ENCODE results near the gene OLFML2A.
"Not testable (repeated sequence)": the region's sequence is repeated elsewhere in the genome, so short reads cannot be mapped to it uniquely, and the experiment has no call there.

Gene OLFML2A

GRCh38 chr9:124820698-124821623, 44.0 kb downstream of the OLFML2A start:
- DNase-seq (ENCODE audit: low read depth, low spot score): no peak

DNA sequence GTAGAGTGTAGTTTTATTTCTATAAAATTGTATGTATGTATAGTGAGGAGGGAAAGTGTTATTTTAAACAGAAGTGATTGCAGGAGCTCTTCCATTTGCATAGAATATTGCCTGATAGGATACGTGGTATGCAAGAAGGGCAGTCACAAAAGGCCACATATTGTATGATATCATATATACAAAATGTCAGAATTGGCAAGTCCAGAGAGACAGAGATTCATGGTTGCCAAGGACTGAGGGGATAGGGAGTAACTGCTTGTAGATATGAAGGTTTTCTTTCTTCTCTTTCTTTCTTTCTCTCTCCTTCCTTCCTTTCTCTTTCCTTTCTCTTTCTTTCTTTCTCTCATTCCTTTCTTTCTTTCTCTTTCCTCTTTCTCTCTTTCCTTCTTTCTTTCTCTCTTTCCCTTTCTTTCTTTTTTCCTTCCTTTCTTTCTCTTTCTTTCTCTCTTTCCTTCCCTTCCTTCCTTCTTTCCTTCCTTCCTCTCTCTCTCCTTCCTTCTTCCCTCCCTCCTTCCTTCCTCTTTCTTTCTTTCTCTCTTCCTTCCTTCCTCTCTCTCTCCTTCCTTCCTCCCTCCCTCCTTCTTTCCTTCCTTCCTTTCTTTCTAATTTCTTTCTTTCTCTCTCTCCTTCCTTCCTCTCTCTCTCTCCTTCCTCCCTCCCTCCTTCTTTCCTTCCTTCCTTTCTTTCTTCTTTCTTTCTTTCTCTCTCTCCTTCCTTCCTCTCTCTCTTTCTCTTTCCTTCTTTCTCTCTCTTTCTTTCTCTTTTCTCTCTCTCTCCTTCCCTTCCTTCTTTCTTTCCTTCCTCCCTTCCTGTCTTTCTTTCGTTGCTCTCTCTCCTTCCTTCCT, 51.8 kb downstream of the OLFML2A start:
- DNase-seq (ENCODE audit: low read depth, low spot score): no peak

GRCh38 chr9:124829334-124829669, 52.4 kb downstream of the OLFML2A start:
- no peak for DNase-seq (ENCODE audit: low read depth, low spot score)

DNA sequence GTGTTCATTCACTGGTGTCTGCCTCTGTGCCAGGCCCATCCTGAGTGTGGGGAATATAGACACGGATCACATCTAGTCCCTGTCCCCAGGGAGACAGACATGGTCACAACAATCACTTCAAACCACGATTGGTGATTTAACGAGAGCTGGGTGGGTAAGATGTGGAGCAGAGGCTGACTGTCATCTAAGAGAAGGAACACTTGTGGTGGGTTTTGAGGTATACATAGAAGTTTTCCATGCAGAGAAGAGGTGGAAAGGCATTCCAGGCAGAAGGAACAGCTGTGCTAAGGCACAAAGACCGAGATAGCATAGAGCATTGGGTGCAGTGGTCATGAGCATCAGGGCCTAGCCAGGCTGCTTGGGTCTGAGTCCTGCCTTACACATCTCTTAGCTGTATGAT, 53.7 kb downstream of the OLFML2A start:
- no peak for DNase-seq (ENCODE audit: low read depth, low spot score)

DNA sequence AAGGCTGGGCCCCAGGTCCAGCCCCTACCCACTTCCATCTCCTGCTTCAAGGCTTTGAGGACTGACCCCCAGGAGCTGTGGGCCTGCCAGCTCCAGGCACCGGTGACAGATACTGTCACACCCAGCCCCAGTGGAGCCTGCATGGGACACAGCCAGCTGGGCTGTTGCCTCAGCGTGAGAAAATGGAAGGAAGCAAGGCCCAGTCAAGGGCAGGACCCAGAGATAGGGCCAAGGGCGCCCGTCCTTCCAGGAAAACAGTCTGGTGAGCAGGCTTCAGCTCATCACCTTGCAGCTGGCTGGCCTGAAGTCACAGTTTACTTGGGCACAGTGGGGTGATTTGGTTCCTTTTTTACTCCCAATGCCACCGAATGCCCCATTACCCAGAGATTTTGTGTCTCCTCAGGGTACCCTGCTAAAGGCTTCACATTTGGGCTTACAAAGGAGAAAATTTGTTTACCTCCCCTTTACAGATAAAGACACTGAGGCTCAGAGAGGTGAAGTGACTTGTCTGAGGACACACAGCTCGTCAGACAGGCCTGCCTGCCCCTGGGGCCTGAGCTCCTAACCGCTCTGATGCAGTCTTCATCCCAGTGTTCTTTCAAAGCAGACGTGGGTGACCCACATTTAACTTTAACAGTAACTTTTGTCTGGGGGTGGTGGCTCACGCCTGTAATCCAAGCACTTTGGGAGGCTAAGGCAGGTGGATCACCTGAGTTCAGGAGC, 54.9 kb downstream of the OLFML2A start:
- DNase-seq (ENCODE audit: low read depth, low spot score): no peak

- peak; percentile 78 for DNase-seq (ENCODE audit: low read depth, low spot score)
These were observed 57.7 kb downstream of the OLFML2A start for GRCh38 chr9:124834591-124834990.

- peak; percentile 95 for DNase-seq (ENCODE audit: low read depth, low spot score)
These were observed 58.2 kb downstream of the OLFML2A start for GRCh38 chr9:124835026-124835557.

- DNase-seq (ENCODE audit: low read depth, low spot score): not testable (repeated sequence)
These were observed 61.2 kb downstream of the OLFML2A start for GRCh38 chr9:124838132-124838531.

GRCh38 chr9:124838567-124839275, 61.8 kb downstream of the OLFML2A start:
- not testable (repeated sequence) for DNase-seq (ENCODE audit: low read depth, low spot score)

- peak; percentile 48 for DNase-seq (ENCODE audit: low read depth, low spot score)
These were observed 62.8 kb downstream of the OLFML2A start for GRCh38 chr9:124839612-124840299.

DNA sequence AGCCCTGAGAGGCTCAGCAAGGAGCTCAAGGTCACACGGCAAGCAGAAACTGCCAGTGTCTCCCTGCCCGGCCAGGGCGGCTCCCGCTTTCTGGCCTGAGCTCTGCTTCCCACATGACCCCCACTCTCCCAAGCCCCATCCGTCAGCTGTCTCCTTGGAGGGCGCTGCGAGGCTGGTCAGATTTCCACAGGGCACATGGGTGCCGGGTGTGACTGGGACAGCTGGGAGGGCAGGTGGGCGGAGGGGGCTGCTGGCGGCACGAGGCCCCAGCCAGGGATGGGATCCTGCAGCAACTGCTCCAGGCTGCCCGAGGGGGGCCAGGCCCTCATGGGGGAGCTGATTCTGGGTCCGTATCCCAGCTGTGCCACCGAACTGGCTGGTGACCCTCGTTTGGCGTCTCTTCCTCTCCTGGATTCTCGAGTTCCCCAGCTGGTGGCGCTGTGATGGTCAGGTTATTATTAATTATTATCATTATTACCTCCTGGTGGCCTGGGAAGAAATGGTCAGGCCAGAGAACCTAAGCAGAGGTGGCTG, 63.4 kb downstream of the OLFML2A start:
- no peak for DNase-seq (ENCODE audit: low read depth, low spot score)

GRCh38 chr9:124841075-124841821, 64.3 kb downstream of the OLFML2A start:
- no peak for DNase-seq (ENCODE audit: low read depth, low spot score)

- DNase-seq (ENCODE audit: low read depth, low spot score): no peak
These were observed 66.6 kb downstream of the OLFML2A start for GRCh38 chr9:124843456-124844034.

- DNase-seq (ENCODE audit: low read depth, low spot score): no peak
These were observed 67.4 kb downstream of the OLFML2A start for GRCh38 chr9:124844291-124844690.

GRCh38 chr9:124846467-124846866, 69.5 kb downstream of the OLFML2A start:
- not testable (repeated sequence) for DNase-seq (ENCODE audit: low read depth, low spot score)

DNA sequence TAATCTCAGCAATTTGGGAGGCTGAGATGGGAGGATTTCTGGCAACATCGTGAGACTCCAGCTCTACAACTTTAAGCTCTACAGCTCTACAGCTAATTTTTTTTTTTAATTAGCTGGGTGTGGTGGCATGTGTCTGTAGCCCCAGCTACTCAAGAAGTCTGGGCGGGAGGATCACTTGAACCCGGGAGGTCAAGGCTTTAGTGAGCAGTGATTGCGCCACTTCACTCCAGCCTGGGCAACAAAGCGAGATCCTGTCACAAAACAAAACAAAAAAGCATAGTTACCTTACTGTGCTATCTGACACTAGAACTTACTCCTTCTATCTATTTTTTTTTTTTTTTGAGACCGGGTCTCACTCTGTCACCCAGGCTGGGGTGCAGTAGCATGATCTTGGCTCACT, 70.0 kb downstream of the OLFML2A start:
- DNase-seq (ENCODE audit: low read depth, low spot score): no peak

DNA sequence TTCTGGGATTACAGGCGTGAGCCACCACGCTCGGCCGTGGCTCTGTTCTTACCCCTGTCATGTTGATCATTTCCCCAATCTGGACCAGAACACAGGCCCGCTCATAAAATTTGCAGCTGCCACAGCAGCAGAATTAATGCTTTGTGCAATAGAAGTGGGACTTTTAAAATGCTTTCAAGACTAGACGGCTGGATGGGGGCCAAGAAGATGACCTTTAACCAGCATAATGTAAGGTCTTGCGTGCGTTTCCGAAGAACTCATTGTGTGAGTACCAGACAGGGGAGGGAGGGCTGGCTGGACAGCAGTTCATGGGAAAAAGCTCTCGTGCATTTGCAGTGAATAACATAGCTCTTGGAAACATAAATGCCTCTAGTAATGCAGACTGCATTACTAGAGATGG, 72.9 kb downstream of the OLFML2A start:
- peak; percentile 77 for DNase-seq (ENCODE audit: low read depth, low spot score)

DNA sequence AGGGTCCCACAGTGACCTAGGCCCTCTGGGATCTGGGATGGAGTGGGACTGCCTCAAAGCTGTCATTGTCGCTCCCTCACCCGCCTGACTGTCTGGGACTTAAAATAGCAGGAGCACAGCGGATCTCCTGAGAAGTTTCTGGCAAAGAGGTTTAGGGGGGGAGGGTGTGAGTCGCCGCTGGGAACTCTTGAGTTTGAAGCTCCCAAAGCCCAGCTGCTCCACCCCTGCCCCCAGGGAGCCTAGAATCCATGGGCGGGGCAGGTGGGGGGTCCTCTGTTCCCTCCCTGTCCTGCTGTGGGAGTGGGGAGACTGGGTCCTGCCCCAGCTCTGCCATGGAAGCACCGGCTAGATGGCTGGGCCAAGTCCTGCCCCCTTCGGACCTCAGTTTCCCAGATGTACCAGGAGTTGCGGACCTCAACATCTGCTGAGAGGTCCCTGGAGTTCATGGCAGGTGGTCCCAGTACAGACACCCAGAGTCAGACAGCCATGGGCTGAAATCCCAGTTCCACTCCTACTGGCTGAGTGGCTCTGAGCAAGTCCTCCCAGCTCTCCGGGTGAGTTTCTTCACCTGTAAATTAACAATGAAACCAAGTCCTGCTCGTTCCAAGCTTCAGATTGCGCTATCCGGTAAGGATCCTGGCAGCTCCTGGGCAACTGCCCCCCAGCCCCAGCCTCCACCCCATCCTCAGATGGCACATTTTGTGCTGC, 75.3 kb downstream of the OLFML2A start:
- DNase-seq (ENCODE audit: low read depth, low spot score): no peak
